A549 (cell line): ENCODE measurements around the gene TECR. TPM values are rescaled to one million over a fixed set of nuclear protein-coding genes. Genes with fewer than 3 reads are reported as not detected.

Source experiments
- ATAC-seq, 2 experiments: fragments of 200-7000 bp in 1 of 2; fragments of >200 bp in 1 of 2; cut with Nextera tagmentation in 1 of 2; cut with Tn5 transposase in 1 of 2; 3 replicates each; pipeline versions ENCODE4 v1.8.0 to v1.9.1; 2018 to 2020; ENCODE audit warnings: mild to moderate bottlenecking in 1 of 2, moderate library complexity in 1 of 2
- CTCF ChIA-PET: fragments of 300-600 bp; sonication (Branson Sonifier 250); formaldehyde crosslinking; extraction: SDS; loops from one replicate; lab custom pipeline; 2021; ENCODE audit warnings: antibody characterized with exemption, inconsistent platforms; lab: Yijun Ruan, JAX
- POLR2A ChIA-PET: fragments of 350-600 bp; formaldehyde crosslinking; extraction: SDS; loops from one replicate; lab custom pipeline; 2021; ENCODE audit warnings: antibody characterized with exemption, inconsistent platforms; lab: Yijun Ruan, JAX
- DNase-seq, 2 experiments: peaks; one replicate each; pipeline versions ENCODE4 v3.0.0 to v3.0.0-alpha.2; 2011 to 2016; ENCODE audit warnings: low read depth in 1 of 2, low spot score in 1 of 2
- FAIRE-seq: peaks from 2 replicates; lab custom pipeline; 2011; peaks lifted over from hg19 to GRCh38; lab: Jason Lieb, UNC
- H3K27ac ChIP-seq, 2 experiments: fragments of >200 bp; sonication (Bioruptor Twin); formaldehyde crosslinking; 3 replicates each; pipeline ENCODE4 v1.5.1; 2016 to 2017
- H3K4me1 ChIP-seq: fragments of >200 bp; sonication (Bioruptor Twin); formaldehyde crosslinking; 3 replicates; pipeline ENCODE4 v1.6.1; 2016
- H3K4me2 ChIP-seq: fragments of >200 bp; sonication (Bioruptor Twin); formaldehyde crosslinking; 3 replicates; pipeline ENCODE4 v1.6.1; 2016
- H3K4me3 ChIP-seq: fragments of >200 bp; sonication (Bioruptor Twin); formaldehyde crosslinking; 3 replicates; pipeline ENCODE4 v1.5.1; 2016
- H3K9me3 ChIP-seq: fragments of >200 bp; sonication (Bioruptor Twin); formaldehyde crosslinking; 3 replicates; pipeline ENCODE4 v1.6.1; 2016
- ATOH8 ChIP-seq: fragments of 250-450 bp; sonication (Bioruptor Pico); IDR thresholded peaks from 2 replicates; pipeline ENCODE4 v1.5.0; 2020; ENCODE audit warnings: low read depth, mild to moderate bottlenecking, moderate library complexity
- BHLHE40 ChIP-seq: IDR thresholded peaks from 2 replicates; pipeline ENCODE4 v1.6.1; 2012; ENCODE audit warnings: low read depth, low read length, inconsistent platforms
- CHD2 ChIP-seq: fragments of 150-350 bp; IDR thresholded peaks from 2 replicates; pipeline ENCODE4 v1.6.1; 2014; ENCODE audit warnings: low read length; ENCODE audit not compliant: partially characterized antibody
- CHD4 ChIP-seq: fragments of 200-600 bp; sonication (generic); IDR thresholded peaks from 2 replicates; pipeline ENCODE4 v1.6.1; 2016; ENCODE audit warnings: antibody characterized with exemption, mild to moderate bottlenecking, borderline replicate concordance
- EHMT2 ChIP-seq: fragments of 200-600 bp; sonication (generic); IDR thresholded peaks from 2 replicates; pipeline ENCODE4 v1.6.1; 2016; ENCODE audit warnings: antibody characterized with exemption, low read depth, mild to moderate bottlenecking, moderate library complexity
- FOSL2 ChIP-seq, 2 experiments: fragments of 450-650 bp in 1 of 2; fragments of >200 bp in 1 of 2; sonication (Bioruptor Twin) in 1 of 2; formaldehyde crosslinking; IDR thresholded peaks; 2 replicates each; pipeline versions ENCODE4 v1.5.0 to v1.6.1; 2016 to 2020; ENCODE audit warnings: mild to moderate bottlenecking in 1 of 2, moderate library complexity in 1 of 2
- FOXS1 ChIP-seq: fragments of 250-450 bp; sonication (Bioruptor Pico); IDR thresholded peaks from 2 replicates; pipeline ENCODE4 v1.5.0; 2020; ENCODE audit warnings: mild to moderate bottlenecking, moderate library complexity
- GATA3 ChIP-seq: IDR thresholded peaks from 2 replicates; pipeline ENCODE4 v1.6.1; 2012; ENCODE audit warnings: borderline replicate concordance
- HMGXB4 ChIP-seq: fragments of 250-450 bp; sonication (Bioruptor Pico); IDR thresholded peaks from 2 replicates; pipeline ENCODE4 v1.5.0; 2021; ENCODE audit warnings: mild to moderate bottlenecking, moderate library complexity, borderline replicate concordance
- HOXB13 ChIP-seq: fragments of 250-450 bp; sonication (Bioruptor Pico); IDR thresholded peaks from 2 replicates; pipeline ENCODE4 v1.5.0; 2020; ENCODE audit warnings: low read depth, mild to moderate bottlenecking, moderate library complexity
- JUNB ChIP-seq: fragments of >200 bp; sonication (Bioruptor Twin); formaldehyde crosslinking; IDR thresholded peaks from 2 replicates; pipeline ENCODE4 v1.6.1; 2016
- KDM1A ChIP-seq: fragments of 200-600 bp; sonication (generic); IDR thresholded peaks from 2 replicates; pipeline ENCODE4 v1.6.1; 2016; ENCODE audit warnings: low read depth, mild to moderate bottlenecking
- MAFK ChIP-seq: fragments of 450-650 bp; IDR thresholded peaks from 2 replicates; pipeline ENCODE4 v1.6.1; 2014; ENCODE audit not compliant: partially characterized antibody
- MAX ChIP-seq: IDR thresholded peaks from 2 replicates; pipeline ENCODE4 v1.6.1; 2012
- NPAS2 ChIP-seq: fragments of 250-450 bp; sonication (Bioruptor Pico); IDR thresholded peaks from 2 replicates; pipeline ENCODE4 v1.8.0; 2022; ENCODE audit warnings: mild to moderate bottlenecking, moderate library complexity, borderline replicate concordance
- NR3C1 ChIP-seq: fragments of >200 bp; sonication (Bioruptor Twin); formaldehyde crosslinking; IDR thresholded peaks from 3 replicates; pipeline ENCODE4 v1.6.1; 2017
- PHF8 ChIP-seq: fragments of 200-600 bp; sonication (generic); IDR thresholded peaks from 2 replicates; pipeline ENCODE4 v1.6.1; 2016; ENCODE audit warnings: low read depth, mild to moderate bottlenecking, antibody characterized with exemption, moderate library complexity, borderline replicate concordance
- POLR2A ChIP-seq: IDR thresholded peaks from 2 replicates; pipeline ENCODE4 v1.6.1; 2012; ENCODE audit warnings: mild to moderate bottlenecking, low read length
- POLR2AphosphoS2 ChIP-seq: conservative IDR thresholded peaks from 2 replicates; pipeline ENCODE4 v1.6.1; 2012; ENCODE audit warnings: low read length, improper control_type of control experiment, inconsistent platforms
- RARB ChIP-seq: fragments of 250-450 bp; sonication (Bioruptor Pico); IDR thresholded peaks from 2 replicates; pipeline ENCODE4 v1.8.0; 2021; ENCODE audit warnings: mild to moderate bottlenecking, moderate library complexity
- RNF2 ChIP-seq: fragments of 200-600 bp; sonication (generic); IDR thresholded peaks from 2 replicates; pipeline ENCODE4 v1.6.1; 2016; ENCODE audit warnings: low read depth, mild to moderate bottlenecking, antibody characterized with exemption, moderate library complexity, borderline replicate concordance
- ZC3H11A ChIP-seq: fragments of 450-650 bp; IDR thresholded peaks from 2 replicates; pipeline ENCODE4 v1.6.1; 2014; ENCODE audit warnings: antibody characterized with exemption, mild to moderate bottlenecking
- ZFP36 ChIP-seq: fragments of 450-650 bp; IDR thresholded peaks from 2 replicates; pipeline ENCODE4 v1.6.1; 2014; ENCODE audit warnings: borderline replicate concordance; ENCODE audit not compliant: partially characterized antibody
- ZSCAN20 ChIP-seq: fragments of 250-450 bp; sonication (Bioruptor Pico); IDR thresholded peaks from 2 replicates; pipeline ENCODE4 v1.8.0; 2022; ENCODE audit warnings: mild to moderate bottlenecking, moderate library complexity
- WGBS: methylation state at CpG from one replicate; pipeline ENCODE4 v1.1.6; 2017; ENCODE audit errors: missing lambda C conversion rate; 5-methylcytosine and 5-hydroxymethylcytosine counted together
- polyA plus RNA-seq, 4 experiments: library from polyadenylated mRNA; depleted of rRNA in 3 of 4; stranded (reverse); fragments of >200 nt; fragmentation: RNase III in 1 of 4; extraction: RNeasy Plus Mini Kit Qiagen cat#74134 plus additional on column Dnase treatment in 1 of 4; gene quantifications; 2 replicates in 3 of 4; 3 replicates in 1 of 4; pipeline ENCODE4 v1.2.3, GENCODE V29; 2011 to 2017
- TF ChIP-seq, protein P1 (sequence below): fragments of >200 bp; sonication (Bioruptor Twin); formaldehyde crosslinking; IDR thresholded peaks from 3 replicates; pipeline ENCODE4 v1.6.1; 2016
- TF ChIP-seq, protein P2 (sequence below): fragments of >200 bp; sonication (Bioruptor Twin); formaldehyde crosslinking; IDR thresholded peaks from 2 replicates; pipeline ENCODE4 v1.6.1; 2016

Gene TECR
- polyA plus RNA-seq, 2 of the 4 experiments (the other 2 are of a cell fraction), result 87.7 to 139 TPM

DNA sequence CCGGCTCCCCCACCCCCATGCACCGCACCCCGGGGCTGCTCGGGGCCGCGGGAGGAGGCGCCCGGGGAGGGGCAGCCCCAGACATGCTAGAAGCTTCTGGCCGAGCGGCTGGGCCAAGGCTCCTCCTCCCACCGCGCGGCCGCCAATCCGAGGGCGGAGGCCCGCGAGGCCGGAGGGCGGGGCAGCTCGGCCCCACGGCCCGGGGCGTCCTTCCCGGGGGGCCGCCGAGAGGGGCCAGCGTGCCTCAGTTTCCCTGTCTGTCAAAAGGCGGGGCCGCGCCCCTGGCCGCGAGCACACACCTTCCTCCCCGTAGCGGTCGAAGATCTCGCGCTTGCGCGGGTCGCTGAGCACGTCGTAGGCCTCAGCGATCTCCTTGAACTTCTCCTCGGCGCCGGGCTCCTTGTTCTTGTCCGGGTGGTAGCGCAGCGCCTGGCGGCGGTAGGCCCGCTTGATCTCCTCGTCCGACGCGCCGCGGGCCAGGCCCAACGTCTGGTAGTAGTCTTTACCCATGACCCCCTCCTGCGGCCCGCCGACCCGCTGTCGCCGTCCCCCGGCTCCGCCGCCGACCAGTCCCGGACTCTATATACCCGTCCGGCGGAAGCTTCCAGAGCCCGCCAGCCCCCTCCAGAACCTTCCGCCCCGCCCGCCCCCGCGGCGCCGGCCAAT is 11.4 kb upstream of the TECR start, which contains the start of gene DNAJB1 (continued):
- TF ChIP-seq HMGXB4 (CRISPR knock-in tag) (0 out of 2 replicates have a peak, but pooled peaks have one; percentile 77), PHF8 (peak; percentile 100)

DNA sequence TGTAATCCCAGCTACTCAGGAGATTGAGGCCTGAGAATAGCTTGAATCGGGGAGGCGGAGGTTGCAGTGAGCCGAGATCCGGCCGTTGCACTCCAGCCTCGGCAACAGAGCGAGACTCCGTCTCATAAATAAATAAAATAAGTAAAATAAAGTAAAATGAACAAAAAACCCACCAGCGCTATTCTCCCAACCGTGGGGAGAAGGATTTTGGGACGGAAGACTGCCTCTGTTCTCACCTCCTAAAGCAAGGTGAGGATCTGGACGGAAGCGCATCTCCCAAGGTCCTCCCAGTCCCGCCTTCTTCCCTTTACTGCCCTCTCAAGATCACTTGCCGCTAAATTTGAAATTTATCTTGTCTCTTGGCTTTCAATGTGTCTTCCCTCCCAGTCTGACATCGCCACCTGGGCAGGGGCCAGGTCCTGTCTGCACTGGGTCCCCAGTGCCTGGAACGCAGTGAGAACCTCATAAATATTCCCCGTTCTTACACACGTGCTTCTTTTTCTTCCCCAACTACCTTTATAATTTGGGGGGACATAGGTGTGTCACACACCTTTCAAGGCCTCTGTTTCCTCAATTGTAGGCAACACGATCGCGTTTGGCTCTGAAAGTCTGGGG is 10.0 kb upstream of the TECR start:
- DNase-seq (no peak), ATAC-seq (no peak), FAIRE-seq (no peak)
- peak overlapping the region; percentile 75 for H3K4me2 ChIP-seq
- H3K4me3 ChIP-seq, result 0 out of 3 replicates have a peak overlapping the region, but pooled peaks have one; percentile 31
- TF ChIP-seq ZSCAN20 (CRISPR knock-in tag), result no peak
- TF ChIP-seq JUNB, result no peak
- no peak for TF ChIP-seq RNF2
- TF ChIP-seq POLR2A, result no peak
- TF ChIP-seq, protein P1, sequence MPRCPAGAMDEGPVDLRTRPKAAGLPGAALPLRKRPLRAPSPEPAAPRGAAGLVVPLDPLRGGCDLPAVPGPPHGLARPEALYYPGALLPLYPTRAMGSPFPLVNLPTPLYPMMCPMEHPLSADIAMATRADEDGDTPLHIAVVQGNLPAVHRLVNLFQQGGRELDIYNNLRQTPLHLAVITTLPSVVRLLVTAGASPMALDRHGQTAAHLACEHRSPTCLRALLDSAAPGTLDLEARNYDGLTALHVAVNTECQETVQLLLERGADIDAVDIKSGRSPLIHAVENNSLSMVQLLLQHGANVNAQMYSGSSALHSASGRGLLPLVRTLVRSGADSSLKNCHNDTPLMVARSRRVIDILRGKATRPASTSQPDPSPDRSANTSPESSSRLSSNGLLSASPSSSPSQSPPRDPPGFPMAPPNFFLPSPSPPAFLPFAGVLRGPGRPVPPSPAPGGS, result no peak
- TF ChIP-seq ATOH8 (CRISPR knock-in tag), result no peak
- no peak for TF ChIP-seq RARB (CRISPR knock-in tag)
- TF ChIP-seq, protein P2, sequence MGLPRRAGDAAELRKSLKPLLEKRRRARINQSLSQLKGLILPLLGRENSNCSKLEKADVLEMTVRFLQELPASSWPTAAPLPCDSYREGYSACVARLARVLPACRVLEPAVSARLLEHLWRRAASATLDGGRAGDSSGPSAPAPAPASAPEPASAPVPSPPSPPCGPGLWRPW, result no peak
- no peak for TF ChIP-seq EHMT2
- TF ChIP-seq POLR2AphosphoS2, result no peak
- no peak for TF ChIP-seq CHD2
- TF ChIP-seq FOXS1 (CRISPR knock-in tag), result no peak
- WGBS, result 91% methylated on average over 22 of the region's 22 CpGs
- POLR2A ChIA-PET, result interaction anchor here (3.2 kb wide), 1 partner anchor 12 kb away, joined by 112 read pairs; no protein-coding TSS in a partner anchor
- no peaks in the 10 kb centered on the region for H3K9me3 ChIP-seq
- peaks cover 54% of the 10 kb centered on the region for H3K4me1 ChIP-seq
- CTCF ChIA-PET, result interaction anchor here (1.0 kb wide), 1 partner anchor 15 kb away, joined by 10 read pairs; no protein-coding TSS in a partner anchor
- H3K27ac ChIP-seq, result peak overlapping the region; percentile 92

DNA sequence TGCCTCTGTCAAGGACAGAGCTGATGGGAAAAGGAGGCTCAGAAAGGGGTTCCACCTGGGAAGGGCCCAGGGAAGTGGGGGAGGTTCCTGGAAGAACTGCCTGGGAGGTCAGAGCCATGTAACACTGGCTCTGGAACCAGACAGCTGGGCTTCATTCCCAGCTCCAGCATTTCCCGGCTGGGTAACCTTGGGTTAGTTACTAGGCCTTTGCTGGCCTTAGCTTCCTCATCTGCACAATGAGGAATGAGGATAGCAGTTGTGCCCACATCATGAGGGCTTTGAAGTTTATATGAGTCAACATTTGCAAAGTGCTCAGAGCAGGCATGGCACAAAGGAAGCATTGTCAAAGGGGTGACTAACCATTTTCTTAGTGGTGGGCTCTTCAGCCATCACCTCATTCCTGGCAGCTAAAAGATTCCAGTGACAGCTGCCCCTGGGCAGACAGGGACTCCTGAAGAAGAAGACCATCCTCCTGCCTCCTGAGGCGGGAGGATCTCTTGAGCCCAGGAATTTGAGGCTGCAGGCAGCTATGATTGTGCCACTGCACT is 9.5 kb upstream of the TECR start:
- Histone ChIP-seq H3K9me3 (no peaks in the 10 kb centered on the region), H3K4me1 (peaks cover 48% of the 10 kb centered on the region), H3K4me2 (peak overlapping the region; percentile 75), H3K4me3 (no peak overlapping the region), H3K27ac (peak overlapping the region; percentile 92)
- FAIRE-seq (no peak), ATAC-seq (peak; percentile 20 to 48; a peak in 3 of 6 replicates), DNase-seq (peak in 1 of 2 experiments; percentile 89)
- ChIA-PET POLR2A (no interaction called here), CTCF (interaction anchor here (1.0 kb wide), 1 partner anchor 15 kb away, joined by 10 read pairs; no protein-coding TSS in a partner anchor)
- WGBS, result 7% methylated on average over 2 of the region's 2 CpGs
- TF ChIP-seq GATA3, result peak; percentile 42; the same call in 1 of the 2 replicates
- TF ChIP-seq ZC3H11A, result no peak
- TF ChIP-seq ZFP36, result no peak
- TF ChIP-seq, protein P1, result no peak
- TF ChIP-seq POLR2A, result no peak
- no peak for TF ChIP-seq NR3C1
- TF ChIP-seq HOXB13, result no peak
- no peak for TF ChIP-seq KDM1A
- TF ChIP-seq RNF2, result no peak
- TF ChIP-seq FOSL2 (IDR thresholded peaks at IDR 0.05), result no peak
- peak; percentile 73 for TF ChIP-seq FOSL2 (CRISPR knock-in tag; IDR thresholded peaks at IDR 0.05)
- no peak for TF ChIP-seq NPAS2
- no peak for TF ChIP-seq ATOH8 (CRISPR knock-in tag)
- peak; percentile 7 for TF ChIP-seq MAFK
- TF ChIP-seq CHD4, result no peak
- no peak for TF ChIP-seq EHMT2
- peak; percentile 37; the same call in 1 of the 2 replicates for TF ChIP-seq MAX
- no peak for TF ChIP-seq BHLHE40
